Cardiac muscle cell (in vitro differentiated cells and primary cell): ENCODE measurements around the gene GCNT2. TPM values are rescaled to one million over a fixed set of nuclear protein-coding genes. Genes with fewer than 3 reads are reported as not detected.

ENCODE experiments used
- DNase-seq, 2 donors: peaks; one replicate each; pipeline versions ENCODE4 v3.0.0 to v3.0.0-alpha.2; 2010 to 2017; ENCODE audit warnings: low read depth in 1 of 2, low spot score in 1 of 2
- H3K27ac ChIP-seq: fragments of 200-600 bp; sonication (generic); 2 replicates; pipeline ENCODE4 v1.5.1; 2016
- H3K27me3 ChIP-seq: fragments of 200-600 bp; sonication (generic); 2 replicates; pipeline ENCODE4 v1.6.0; 2016; ENCODE audit warnings: control low read depth
- H3K36me3 ChIP-seq: fragments of 200-600 bp; sonication (generic); 2 replicates; pipeline ENCODE4 v1.5.1; 2016; ENCODE audit warnings: control low read depth
- H3K4me1 ChIP-seq: fragments of 200-600 bp; sonication (generic); 2 replicates; pipeline ENCODE4 v1.8.1; 2017; ENCODE audit warnings: low read depth, mild to moderate bottlenecking, mixed run types
- H3K4me3 ChIP-seq: fragments of 200-600 bp; sonication (generic); 2 replicates; pipeline ENCODE4 v1.5.1; 2016; ENCODE audit warnings: mild to moderate bottlenecking
- H3K9me3 ChIP-seq: fragments of 200-600 bp; sonication (generic); 2 replicates; pipeline ENCODE4 v1.5.1; 2017; ENCODE audit warnings: low read depth, mild to moderate bottlenecking, control low read depth
- CTCF ChIP-seq: IDR thresholded peaks from 2 replicates; pipeline ENCODE4 v1.5.1; 2012; ENCODE audit warnings: low read depth, mild to moderate bottlenecking, low read length
- polyA plus RNA-seq: library from polyadenylated mRNA; unstranded; fragments of >200 nt; fragmentation: Nextera tagmentation; extraction: Ambion mirVana; gene quantifications from 2 replicates; pipeline ENCODE4 v1.2.1, GENCODE V29; 2016
- total RNA-seq: library from RNA; depleted of rRNA; stranded (reverse); fragments of >200 nt; gene quantifications from 2 replicates; pipeline ENCODE4 v1.2.3, GENCODE V29; 2016

Gene GCNT2
- total and polyA plus RNA-seq, 2 experiments from 2014 or later, result 21.4 to 27.3 TPM

GRCh38 chr6:10534419-10534762 is 13.2 kb downstream of the GCNT2 start:
- no peak for DNase-seq
- Histone ChIP-seq H3K36me3 (no peaks in the 10 kb centered on the region), H3K4me3 (no peak overlapping the region), H3K4me1 (peaks cover 5% of the 10 kb centered on the region), H3K27ac (no peak overlapping the region), H3K27me3 (no peaks in the 10 kb centered on the region), H3K9me3 (no peaks in the 10 kb centered on the region)
- TF ChIP-seq CTCF, result no peak

- no peaks in the 10 kb centered on the region for H3K27me3 ChIP-seq
- H3K36me3 ChIP-seq, result no peaks in the 10 kb centered on the region
- no peak overlapping the region for H3K27ac ChIP-seq
- no peak for DNase-seq
- H3K4me3 ChIP-seq, result no peak overlapping the region
- TF ChIP-seq CTCF, result no peak
- no peaks in the 10 kb centered on the region for H3K9me3 ChIP-seq
- H3K4me1 ChIP-seq, result peaks cover 5% of the 10 kb centered on the region
Measured at GRCh38 chr6:10535193-10535592, 14.0 kb downstream of the GCNT2 start.

GRCh38 chr6:10537726-10538125 is 16.6 kb downstream of the GCNT2 start:
- no peak for TF ChIP-seq CTCF
- no peaks in the 10 kb centered on the region for H3K27me3 ChIP-seq

DNA sequence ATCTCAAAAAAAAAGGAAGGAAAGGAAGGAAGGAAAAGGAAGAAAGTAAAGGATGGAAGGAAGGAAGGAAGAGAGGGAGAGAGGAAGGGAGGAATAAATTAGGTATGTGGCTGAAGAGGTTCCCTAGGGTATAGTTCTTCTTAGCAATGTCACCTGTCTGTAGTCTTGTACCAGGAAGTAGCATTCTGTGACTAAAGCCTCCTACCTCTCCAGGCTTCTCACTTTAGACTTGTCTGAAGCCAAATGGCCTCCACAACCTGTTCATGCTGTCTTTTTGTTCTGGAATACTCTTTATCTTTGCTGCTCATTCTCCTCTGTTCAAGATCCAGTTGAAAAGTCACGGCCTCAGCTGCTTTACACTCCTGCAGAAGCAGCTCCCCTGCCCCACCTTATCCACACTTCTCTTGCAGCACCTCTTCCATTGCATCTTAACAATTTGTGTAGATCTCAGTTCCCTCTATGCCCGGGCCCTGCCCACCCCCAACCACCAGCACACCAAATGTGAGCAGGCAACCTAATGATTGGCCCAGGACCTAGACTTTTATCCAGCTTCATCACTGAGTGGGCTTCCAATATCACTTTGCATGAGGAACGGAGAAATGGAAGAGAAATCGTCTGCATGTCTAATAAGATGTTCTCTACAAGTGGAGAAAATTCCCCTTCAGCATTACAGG is 19.1 kb downstream of the GCNT2 start:
- no peak for DNase-seq
- Histone ChIP-seq H3K4me3 (no peak overlapping the region), H3K27ac (no peak overlapping the region), H3K4me1 (peaks cover 3% of the 10 kb centered on the region), H3K9me3 (no peaks in the 10 kb centered on the region), H3K27me3 (no peaks in the 10 kb centered on the region), H3K36me3 (no peaks in the 10 kb centered on the region)
- no peak for TF ChIP-seq CTCF

More at GRCh38 chr6:10537726-10538125, 16.6 kb downstream of the GCNT2 start:
- Histone ChIP-seq H3K27ac (no peak overlapping the region), H3K4me3 (no peak overlapping the region), H3K9me3 (no peaks in the 10 kb centered on the region), H3K4me1 (no peaks in the 10 kb centered on the region), H3K36me3 (no peaks in the 10 kb centered on the region)
- no peak for DNase-seq

DNA sequence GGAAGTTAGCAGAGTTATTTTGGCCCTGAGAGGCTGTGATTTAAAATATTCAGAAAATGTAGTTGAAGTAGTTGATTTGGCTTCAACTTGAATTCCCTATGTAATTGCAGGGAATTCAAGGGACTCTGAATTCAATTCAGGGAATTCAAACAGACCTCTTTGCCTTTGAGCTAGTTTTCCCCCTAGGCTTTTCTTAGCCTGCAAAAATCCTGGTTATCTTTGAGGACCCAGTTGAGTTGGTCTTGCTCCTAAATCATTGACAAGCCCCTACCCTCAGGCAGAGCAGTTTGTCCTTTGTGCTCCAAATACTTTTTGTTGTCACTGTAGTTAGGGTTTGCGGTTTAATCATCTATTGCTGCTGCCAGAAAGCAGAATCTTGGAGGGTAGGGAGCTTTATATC is 20.4 kb downstream of the GCNT2 start:
- no peak overlapping the region for H3K4me3 ChIP-seq
- H3K9me3 ChIP-seq, result no peaks in the 10 kb centered on the region

More for the DNA sequence above, 20.4 kb downstream of the GCNT2 start:
- DNase-seq, result no peak
- Histone ChIP-seq H3K27ac (peak overlapping the region; percentile 12), H3K4me1 (peaks cover 10% of the 10 kb centered on the region), H3K27me3 (no peaks in the 10 kb centered on the region), H3K36me3 (no peaks in the 10 kb centered on the region)
- TF ChIP-seq CTCF, result no peak
